Measurements from ENCODE around the gene RBFOX1. TPM values are rescaled to one million over a fixed set of nuclear protein-coding genes. Genes with fewer than 3 reads are reported as not detected.

The RBFOX1 gene
- total and polyA plus RNA-seq, 2 donors (not counting 1 experiment from before 2014, with no cell fraction given) = not detected

GRCh38 chr16:7526736-7527135 lies 194.1 kb downstream of the RBFOX1 start:
- Mint-ChIP-seq H3K4me1 (no peaks in the 10 kb centered on the region), H3K4me3 (no peak overlapping the region), H3K27me3 (no peaks in the 10 kb centered on the region), H3K27ac (no peak overlapping the region), H3K9me3 (ENCODE audit: insufficient read depth) (peaks cover 3% of the 10 kb centered on the region)
- no peaks in the 10 kb centered on the region for H3K27me3 ChIP-seq (replicated peaks in 1 of 4; ENCODE audit: control extremely low read depth in 1 of 4, control insufficient read depth in 3 of 4, insufficient read depth in 4 of 4, low read length in 3 of 4)
- H4K20me1 ChIP-seq (ENCODE audit: control insufficient read depth, insufficient read depth, low read length, poor library complexity, severe bottlenecking) = no peaks in the 10 kb centered on the region
- no peaks in the 10 kb centered on the region for H3K79me2 ChIP-seq (ENCODE audit: control insufficient read depth, insufficient read depth, low read length)
- H3K9me3 ChIP-seq (ENCODE audit: control extremely low read depth in 1 of 3, control insufficient read depth in 2 of 3, insufficient read depth in 1 of 3, low read length in 2 of 3) = no peaks in the 10 kb centered on the region
- ATAC-seq (ENCODE audit: low read depth) (no peak), DNase-seq (no peak)
- POLR2A ChIA-PET = no interaction called here
- intact Hi-C loops (cut with micrococcal nuclease) = no loop called here
- no peaks in the 10 kb centered on the region for H3K4me1 ChIP-seq (ENCODE audit: control insufficient read depth in 2 of 2, insufficient read depth in 2 of 2, low read length in 2 of 2)
- H3K36me3 ChIP-seq (replicated peaks in 1 of 2; ENCODE audit: control extremely low read depth in 1 of 2, control insufficient read depth in 1 of 2, extremely low read depth in 1 of 2, insufficient read depth in 2 of 2, low read length in 1 of 2) = no peaks in the 10 kb centered on the region
- H3K4me2 ChIP-seq (replicated peaks; ENCODE audit: low read depth, low read length, poor library complexity, severe bottlenecking) = no peak overlapping the region
- WGBS (ENCODE audit: insufficient coverage) = 85% methylated on average over 6 of the region's 6 CpGs
- no peak overlapping the region for H2AFZ ChIP-seq (ENCODE audit: insufficient read depth, low read depth, low read length, poor library complexity, severe bottlenecking)
- CTCF ChIA-PET = no interaction called here
- no peak overlapping the region for H3K4me3 ChIP-seq (ENCODE audit: control extremely low read depth in 1 of 5, extremely low read depth in 1 of 5, insufficient read depth in 1 of 5, low read depth in 2 of 5, low read length in 4 of 5)
- H3K27ac ChIP-seq (ENCODE audit: low read length in 2 of 2) = no peak overlapping the region
- H3K9ac ChIP-seq (ENCODE audit: low read length) = no peak overlapping the region
- TF ChIP-seq EZH2 (IDR thresholded peaks at IDR 0.05; ENCODE audit: borderline replicate concordance, insufficient read depth, low read depth, low read length, poor library complexity, severe bottlenecking) = no peak
- TF ChIP-seq CTCF (IDR thresholded peaks at IDR 0.05) = no peak

GRCh38 chr16:7532534-7532933 lies 199.9 kb downstream of the RBFOX1 start:
- Mint-ChIP-seq H3K27ac (no peak overlapping the region), H3K4me1 (no peaks in the 10 kb centered on the region), H3K9me3 (ENCODE audit: insufficient read depth) (peaks cover 3% of the 10 kb centered on the region), H3K27me3 (no peaks in the 10 kb centered on the region), H3K4me3 (no peak overlapping the region)
- ATAC-seq (ENCODE audit: low read depth) (no peak), DNase-seq (no peak)
- H3K9ac ChIP-seq (ENCODE audit: low read length) = no peak overlapping the region
- POLR2A ChIA-PET = no interaction called here
- no peak overlapping the region for H3K4me3 ChIP-seq (ENCODE audit: control extremely low read depth in 1 of 5, extremely low read depth in 1 of 5, insufficient read depth in 1 of 5, low read depth in 2 of 5, low read length in 4 of 5)
- WGBS (ENCODE audit: insufficient coverage) = 89% methylated on average over 6 of the region's 6 CpGs
- TF ChIP-seq EZH2 (IDR thresholded peaks at IDR 0.05; ENCODE audit: borderline replicate concordance, insufficient read depth, low read depth, low read length, poor library complexity, severe bottlenecking) (no peak), CTCF (IDR thresholded peaks at IDR 0.05) (no peak)
- CTCF ChIA-PET = no interaction called here
- no peak overlapping the region for H3K4me2 ChIP-seq (replicated peaks; ENCODE audit: low read depth, low read length, poor library complexity, severe bottlenecking)
- no peaks in the 10 kb centered on the region for H3K27me3 ChIP-seq (replicated peaks in 1 of 4; ENCODE audit: control extremely low read depth in 1 of 4, control insufficient read depth in 3 of 4, insufficient read depth in 4 of 4, low read length in 3 of 4)
- intact Hi-C loops (cut with micrococcal nuclease) = no loop called here
- no peaks in the 10 kb centered on the region for H3K79me2 ChIP-seq (ENCODE audit: control insufficient read depth, insufficient read depth, low read length)
- no peaks in the 10 kb centered on the region for H4K20me1 ChIP-seq (ENCODE audit: control insufficient read depth, insufficient read depth, low read length, poor library complexity, severe bottlenecking)
- no peaks in the 10 kb centered on the region for H3K36me3 ChIP-seq (replicated peaks in 1 of 2; ENCODE audit: control extremely low read depth in 1 of 2, control insufficient read depth in 1 of 2, extremely low read depth in 1 of 2, insufficient read depth in 2 of 2, low read length in 1 of 2)
- no peak overlapping the region for H3K27ac ChIP-seq (ENCODE audit: low read length in 2 of 2)
- H3K4me1 ChIP-seq (ENCODE audit: control insufficient read depth in 2 of 2, insufficient read depth in 2 of 2, low read length in 2 of 2) = no peaks in the 10 kb centered on the region
- no peak overlapping the region for H2AFZ ChIP-seq (ENCODE audit: insufficient read depth, low read depth, low read length, poor library complexity, severe bottlenecking)
- peaks cover 0 to 6% (median 0%) of the 10 kb centered on the region in 3 donors for H3K9me3 ChIP-seq (ENCODE audit: control extremely low read depth in 1 of 3, control insufficient read depth in 2 of 3, insufficient read depth in 1 of 3, low read length in 2 of 3)
